Stimulated activated CD8-positive, alpha-beta memory T cell treated with anti-CD3 and anti-CD28 coated beads, Interleukin-15, amount 100 ng/mL, for 1 hour (primary cell): ENCODE data around the gene IRX3.

ENCODE experiments used
- DNase-seq: peaks from one replicate; pipeline ENCODE4 v3.0.0-alpha.2; 2020; ENCODE audit warnings: low read depth

Gene IRX3

GRCh38 chr16:54286366-54287130 is at the start of gene IRX3:
Gene IRX3 (minus strand): TSS chr16:54286787. CDS start chr16:54286050, 737 bp downstream.
- DNase-seq, result no peak

DNA sequence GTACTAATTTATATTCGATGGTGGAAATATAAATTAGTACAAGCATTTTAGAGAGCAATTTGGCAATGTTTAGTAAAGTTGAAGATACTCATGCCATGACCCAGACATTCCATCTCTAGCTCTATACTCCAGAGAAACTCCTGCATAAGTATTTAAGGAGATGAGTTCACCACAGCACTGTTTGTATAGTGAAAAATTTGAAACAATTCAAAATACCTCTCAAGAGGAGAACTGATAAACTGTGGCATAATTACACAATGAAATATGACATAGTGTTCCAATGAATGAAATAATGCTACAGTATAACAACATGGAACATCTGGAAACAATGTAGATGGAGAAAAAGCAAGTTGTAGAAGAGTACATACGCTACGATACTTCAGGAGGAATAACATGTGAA is 48.6 kb upstream of the IRX3 start:
- DNase-seq, result no peak

DNA sequence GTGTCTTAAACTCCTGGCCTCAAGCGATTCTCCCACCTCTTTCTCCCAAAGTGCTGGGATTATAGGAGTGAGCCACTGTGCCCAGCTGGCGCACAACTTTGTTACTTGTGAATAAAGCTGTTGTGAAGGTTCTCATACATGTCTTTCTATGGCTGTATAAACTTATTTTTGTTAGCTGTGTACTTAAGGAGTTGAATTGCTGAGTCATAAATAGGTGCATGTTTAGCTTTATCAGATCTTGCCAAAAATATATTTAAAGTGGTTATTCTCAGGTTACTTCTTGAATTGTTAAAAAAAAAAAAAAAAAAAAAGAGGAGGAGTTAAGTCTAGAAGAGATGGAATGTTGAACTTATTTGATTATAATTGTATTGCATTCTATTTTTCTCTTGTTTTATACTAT is 47.6 kb upstream of the IRX3 start:
- no peak for DNase-seq

DNA sequence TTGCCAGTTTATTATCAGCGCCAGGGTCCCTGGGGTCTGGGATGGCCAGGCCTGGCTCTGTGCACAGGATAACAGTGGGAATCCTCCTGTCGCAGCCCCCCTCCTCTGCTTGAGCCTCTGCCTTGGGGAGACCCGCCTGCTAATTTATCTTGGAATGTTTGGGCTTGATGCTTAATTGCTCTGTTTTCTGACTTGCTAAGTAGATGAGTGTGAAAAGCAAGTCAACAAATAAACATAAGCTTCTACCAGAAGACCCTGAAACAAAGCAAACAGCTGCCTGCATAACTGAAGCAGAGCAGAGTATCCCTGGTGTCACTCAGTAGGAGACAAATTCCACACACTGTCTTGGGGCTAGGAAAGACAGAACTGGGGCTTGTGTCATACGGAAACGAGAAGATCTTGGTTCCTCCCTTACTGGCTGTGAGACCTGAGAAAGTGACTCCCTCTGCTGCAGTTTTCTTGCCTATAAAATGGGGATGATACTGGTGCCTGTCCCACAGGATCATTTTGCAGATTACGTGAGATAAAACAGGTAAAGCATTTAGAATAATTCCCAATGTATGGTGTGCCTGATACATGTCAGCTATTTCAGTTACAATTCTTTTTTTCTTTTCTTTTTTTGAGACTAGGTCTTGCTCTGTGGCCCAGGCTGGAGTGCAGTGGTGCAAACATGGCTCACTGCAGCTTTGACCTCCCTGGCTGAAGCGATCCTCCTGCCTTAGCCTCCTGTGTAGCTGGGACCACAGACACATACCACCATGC is 44.8 kb upstream of the IRX3 start:
- no peak for DNase-seq

DNA sequence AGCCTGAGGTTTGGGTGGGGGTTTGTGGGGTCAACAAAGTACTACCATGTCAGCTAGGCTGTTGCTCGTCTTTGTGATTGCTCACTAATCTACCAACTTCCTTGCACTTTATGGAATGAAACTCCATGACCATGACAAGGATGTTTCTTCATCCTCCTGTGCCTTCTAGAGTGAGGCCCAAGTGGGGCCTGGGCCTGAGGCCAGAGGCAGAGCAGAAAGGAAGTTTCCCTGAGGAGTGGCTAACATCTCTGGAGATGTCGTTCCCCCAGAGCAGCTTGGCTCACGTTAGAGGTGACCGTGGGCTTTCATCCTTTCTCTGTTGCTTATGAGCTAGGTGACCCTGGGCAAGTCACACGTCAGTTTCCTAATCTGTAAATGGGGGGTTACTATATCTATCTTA is 41.0 kb upstream of the IRX3 start:
- no peak for DNase-seq

DNA sequence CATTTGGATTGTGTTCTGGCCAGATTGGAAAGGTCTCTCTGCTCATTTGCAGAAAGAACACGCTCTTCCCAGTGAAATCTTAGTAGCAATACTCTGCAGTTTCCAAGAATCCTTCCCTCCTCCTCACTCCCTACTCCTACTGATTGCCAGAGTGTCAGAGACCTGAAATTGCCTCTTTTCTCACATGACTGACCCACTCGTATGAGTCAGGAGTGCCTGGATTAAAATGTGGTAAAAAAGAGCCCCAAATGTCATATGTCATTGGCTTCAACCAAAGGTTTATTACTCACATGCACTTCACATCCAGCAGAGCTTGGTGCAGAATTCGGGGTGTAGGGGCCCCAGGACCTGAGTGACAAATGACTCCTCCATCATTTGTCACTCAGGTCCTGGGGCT is 39.7 kb upstream of the IRX3 start:
- no peak for DNase-seq

GRCh38 chr16:54325616-54326265 is 39.2 kb upstream of the IRX3 start:
- DNase-seq, result no peak

- no peak for DNase-seq
Observed at GRCh38 chr16:54324716-54325115, 38.1 kb upstream of the IRX3 start.

DNA sequence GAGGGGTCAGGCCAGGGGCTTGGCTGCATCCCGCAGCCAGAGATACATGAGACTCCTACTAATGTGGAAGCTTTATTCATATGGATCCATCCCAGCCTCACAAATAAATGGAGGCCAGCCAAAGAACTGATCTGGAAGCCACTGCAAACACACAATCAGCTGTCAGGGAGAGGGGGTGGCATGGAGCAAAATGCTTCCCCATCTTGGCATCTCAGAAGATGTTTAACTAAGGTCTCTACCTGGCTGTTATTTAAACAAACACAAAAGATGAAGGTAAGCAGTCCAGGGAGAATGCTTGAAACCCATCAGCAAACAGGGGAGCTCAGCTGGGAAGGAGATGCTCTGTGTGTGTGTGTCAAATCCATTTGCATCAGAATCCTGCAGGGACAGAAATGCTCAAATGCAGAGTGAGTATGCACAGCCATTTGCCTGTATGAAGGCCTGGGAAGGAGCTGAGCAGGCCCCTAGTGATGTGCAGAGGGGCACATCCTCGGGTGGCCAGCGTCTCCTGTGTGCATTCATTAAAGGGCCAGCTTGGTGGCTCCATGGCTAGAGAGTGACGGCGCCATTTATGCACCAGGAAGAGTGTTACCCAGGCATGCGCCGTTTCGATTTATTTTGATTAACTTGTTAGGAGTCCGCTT is 34.2 kb upstream of the IRX3 start:
- DNase-seq, result no peak

GRCh38 chr16:54318941-54319340 is 32.4 kb upstream of the IRX3 start:
- no peak for DNase-seq

GRCh38 chr16:54317101-54317611 is 30.6 kb upstream of the IRX3 start:
- DNase-seq, result no peak

DNA sequence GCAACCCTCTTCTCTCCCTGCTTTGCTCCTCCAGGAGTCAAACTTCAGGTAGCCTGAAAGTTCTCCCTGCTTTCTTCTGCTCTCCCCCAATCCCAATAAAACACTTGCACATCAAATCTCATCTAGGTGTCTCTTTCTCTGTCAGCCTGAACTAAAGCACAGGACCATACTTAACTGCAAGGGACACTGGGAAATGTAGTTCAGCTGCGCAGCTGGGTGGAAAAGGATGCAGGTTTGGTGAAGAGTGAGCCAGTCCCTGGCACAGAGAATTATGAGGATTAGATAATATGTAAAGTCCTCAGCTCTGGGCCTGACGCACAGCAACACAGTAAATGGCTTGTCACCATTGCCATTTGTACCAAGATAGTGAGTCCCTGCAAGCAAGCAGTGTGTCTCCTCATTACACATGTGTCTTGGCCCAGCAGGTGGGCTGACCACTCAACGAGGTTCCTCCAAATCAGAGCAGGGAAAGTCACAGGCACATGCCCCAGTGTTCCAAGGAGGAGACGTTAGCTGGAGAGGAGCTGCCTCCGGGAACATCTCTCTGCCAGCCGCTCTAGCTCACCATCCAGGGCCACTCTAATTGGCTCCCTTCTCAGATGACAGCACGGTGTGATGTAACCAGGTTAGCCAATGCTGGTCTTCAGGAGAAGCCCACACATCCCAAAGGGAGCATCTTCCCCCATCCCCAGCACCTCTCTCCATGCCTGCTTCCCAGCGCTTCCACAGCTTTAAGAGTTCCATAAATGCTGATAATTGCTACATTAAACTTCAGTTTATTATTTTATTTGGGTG is 29.7 kb upstream of the IRX3 start:
- no peak for DNase-seq

DNA sequence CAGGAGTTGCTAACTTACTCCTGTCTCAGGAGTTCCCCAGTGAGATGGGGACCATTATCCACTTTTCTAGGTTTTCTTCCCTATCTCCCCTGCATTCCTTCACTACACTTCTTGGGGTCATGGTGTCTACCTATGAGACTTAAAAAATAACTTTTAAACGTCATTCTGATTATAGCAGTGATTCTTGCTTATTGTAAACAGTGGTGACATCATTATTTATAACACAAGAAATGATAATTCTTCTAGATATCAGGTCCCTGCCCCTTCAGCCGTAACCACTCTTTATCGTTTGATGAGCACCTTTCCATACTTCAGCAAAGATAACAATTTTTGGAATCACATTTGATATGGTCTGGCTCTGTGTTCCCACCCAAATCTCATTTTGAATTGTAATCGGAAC is 27.2 kb upstream of the IRX3 start:
- no peak for DNase-seq

- DNase-seq, result no peak
Observed at GRCh38 chr16:54312502-54312991, 26.0 kb upstream of the IRX3 start.

DNA sequence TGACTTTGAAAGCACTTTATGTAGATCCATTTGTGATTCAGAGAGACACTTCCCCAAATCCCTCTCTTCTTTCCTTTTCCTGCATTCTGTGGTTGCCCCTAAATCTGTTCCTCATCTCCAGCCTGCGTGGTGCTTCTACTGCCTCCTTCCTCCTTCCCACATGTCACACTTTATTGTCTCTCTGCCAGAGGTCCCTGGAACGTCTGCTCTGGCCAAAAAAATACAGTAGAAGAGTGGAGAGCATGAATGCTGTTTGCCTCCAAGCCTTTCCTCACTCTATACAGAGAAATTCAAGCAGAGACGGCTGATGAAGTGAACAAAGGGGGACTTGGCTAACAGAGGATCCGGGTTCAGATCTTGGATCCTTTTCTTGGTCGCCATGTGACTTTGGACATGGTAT is 22.8 kb upstream of the IRX3 start:
- DNase-seq, result no peak

DNA sequence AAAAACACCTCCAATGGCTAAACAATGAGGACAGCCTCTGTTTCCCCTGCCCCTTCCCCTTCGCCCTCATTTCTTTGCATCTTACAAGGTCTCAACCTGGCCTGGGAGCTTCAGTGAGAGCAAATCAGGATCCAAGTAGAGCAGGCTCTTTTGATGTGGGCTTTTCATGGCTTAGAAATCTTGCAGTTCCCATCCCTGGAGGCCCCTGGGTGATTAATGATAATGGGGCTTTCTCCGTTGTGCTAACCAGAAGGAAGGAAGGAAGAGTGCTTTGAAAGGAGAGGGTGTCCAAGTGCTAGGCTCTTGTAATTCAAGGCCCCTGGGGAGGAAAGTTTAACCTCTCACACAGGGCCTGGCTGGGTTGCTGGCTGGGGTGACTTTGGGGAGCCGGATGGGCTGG is 18.5 kb upstream of the IRX3 start:
- no peak for DNase-seq

DNA sequence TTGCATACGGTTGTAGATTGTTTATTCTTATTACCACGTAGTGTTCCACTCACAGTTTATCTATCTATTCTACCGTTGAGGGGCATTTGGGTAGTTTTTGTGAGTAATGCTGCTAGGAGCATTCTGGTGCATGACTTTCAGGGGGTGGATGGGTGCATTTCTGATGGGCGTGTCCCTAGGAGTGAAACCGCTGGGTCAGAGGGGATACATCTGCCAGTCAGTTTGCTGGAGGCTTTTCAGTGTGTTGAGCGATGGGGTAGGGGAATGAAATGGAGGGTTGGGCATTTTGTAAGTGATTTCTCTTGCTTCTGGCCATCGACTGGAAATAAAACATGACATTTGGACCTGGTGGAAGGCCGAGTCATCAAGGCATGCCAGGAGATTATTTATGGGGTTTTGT is 17.0 kb upstream of the IRX3 start:
- no peak for DNase-seq

GRCh38 chr16:54297154-54297553 is 10.6 kb upstream of the IRX3 start:
- no peak for DNase-seq

GRCh38 chr16:54296543-54296942 is 10.0 kb upstream of the IRX3 start:
- no peak for DNase-seq

DNA sequence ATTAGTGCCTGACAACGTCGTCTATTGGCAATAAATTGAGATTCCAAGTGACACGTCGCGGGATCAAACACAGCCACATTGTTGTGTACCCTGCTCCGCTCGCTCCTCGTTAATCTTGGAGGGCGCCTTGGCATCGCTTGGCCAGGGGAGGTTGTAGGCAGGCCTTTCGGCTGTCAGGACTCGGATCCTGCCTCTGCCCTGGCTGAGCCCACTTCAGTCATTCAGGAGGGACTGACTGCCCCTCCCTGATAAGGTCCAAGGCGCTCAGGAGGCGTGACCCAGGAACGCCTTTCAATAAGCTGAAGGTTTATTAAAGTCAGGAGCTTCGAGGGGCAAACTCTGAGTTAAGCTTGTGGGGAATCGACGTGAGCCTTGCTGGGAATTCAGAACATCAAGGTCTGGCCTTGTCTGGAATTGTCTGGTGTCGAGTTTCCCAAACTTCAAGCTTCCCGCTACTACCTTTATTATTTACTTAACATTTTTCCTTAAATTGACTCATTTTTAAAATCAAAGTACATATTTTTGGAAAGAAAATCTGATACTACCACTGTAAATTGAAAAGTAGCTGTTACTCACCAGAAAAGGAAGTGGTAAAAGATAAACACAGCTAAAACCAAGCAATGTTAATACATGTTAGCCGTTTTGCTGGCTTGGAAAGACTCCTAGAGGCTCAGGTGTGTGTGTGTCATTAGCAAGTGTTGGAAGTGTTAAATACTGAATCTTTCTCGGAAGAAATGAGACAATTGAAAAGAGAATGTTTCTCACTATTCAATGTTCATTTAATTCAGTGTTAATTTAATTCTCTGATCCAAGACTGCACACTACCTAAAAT is 5.3 kb upstream of the IRX3 start:
- DNase-seq, result no peak
